Measurements from ENCODE around the gene SLC15A4.

Gene SLC15A4

DNA sequence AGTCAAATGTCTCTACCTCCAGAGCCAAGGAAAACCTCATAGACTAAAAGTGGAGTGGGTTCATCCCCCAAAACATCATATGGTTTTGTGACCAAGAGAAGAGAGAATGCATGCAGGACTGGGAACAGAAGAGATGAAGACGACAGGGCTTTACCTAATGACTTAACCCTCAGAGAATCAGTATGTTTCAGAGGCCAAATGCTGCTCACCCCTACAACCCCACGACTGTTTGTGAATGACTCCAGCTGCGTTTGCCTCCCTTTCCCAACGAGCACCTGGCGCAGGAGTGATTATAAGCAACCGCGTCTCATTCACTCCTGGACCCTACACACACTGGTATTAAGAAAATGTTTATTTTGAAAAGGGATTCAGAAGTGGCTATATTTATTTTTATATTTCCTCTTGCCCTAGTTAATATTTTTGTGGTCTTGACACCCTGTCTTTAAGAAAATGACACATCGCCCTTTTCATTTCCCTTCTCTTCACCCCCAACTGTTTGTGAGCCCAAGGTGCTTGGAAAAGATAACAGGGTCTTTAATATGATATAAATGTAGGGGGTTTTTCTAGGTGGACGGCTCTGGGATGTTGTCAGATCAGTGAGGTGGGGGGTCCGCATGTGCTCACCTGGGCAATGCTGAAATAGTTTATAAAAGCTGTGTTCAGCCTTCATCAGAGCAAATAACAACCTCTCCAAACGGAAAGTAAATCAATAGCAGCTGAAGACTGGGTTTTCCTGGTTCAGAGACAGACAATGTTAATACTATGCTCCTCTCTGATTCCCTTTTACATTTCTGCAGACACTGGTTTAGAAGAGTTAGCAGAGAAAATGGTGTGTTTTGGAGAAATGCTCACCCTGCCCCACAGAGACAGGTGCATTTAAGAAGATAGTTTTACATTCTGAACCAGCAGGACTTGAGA, 77.7 kb downstream of the SLC15A4 start:
- no peaks in the 10 kb centered on the region for H3K36me3 ChIP-seq (ENCODE audit: insufficient read depth, low read length)
- no peak overlapping the region for H3K9ac ChIP-seq (ENCODE audit: insufficient read length)
- no peak for DNase-seq (ENCODE audit: low read depth, low spot score)
- H3K9me3 ChIP-seq (ENCODE audit: low read depth, low read length), result no peaks in the 10 kb centered on the region
- H3K4me3 ChIP-seq, result no peak overlapping the region
- TF ChIP-seq FOXP2 (optimal IDR thresholded peaks at IDR 0.05; ENCODE audit: control extremely low read depth, extremely low read length, insufficient read depth), result no peak
- no peak for TF ChIP-seq EZH2 (IDR thresholded peaks at IDR 0.05)
- no peak for TF ChIP-seq POLR2AphosphoS5 (IDR thresholded peaks at IDR 0.05; ENCODE audit: borderline replicate concordance, low read depth, low read length)
- H3K27ac ChIP-seq, result no peak overlapping the region

DNA sequence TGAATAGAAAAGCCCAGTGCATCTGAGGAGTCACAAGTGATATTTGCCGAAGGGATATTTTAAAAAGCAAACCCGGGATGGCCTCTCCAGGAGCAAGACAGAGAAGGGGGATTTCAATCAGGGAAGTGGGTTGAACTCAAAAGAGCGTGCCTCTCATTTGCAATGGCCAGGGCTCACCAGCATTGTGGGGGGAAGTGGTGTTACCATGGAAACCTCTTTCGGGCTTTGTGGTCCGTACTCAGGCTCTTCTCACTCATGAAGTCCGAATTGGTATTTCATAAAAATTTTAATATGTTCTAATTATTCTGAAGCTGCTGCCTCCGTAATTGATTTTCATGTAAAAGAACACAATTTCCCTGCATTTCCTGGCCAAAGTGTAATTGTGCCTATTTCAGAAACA, 79.8 kb downstream of the SLC15A4 start:
- H3K4me3 ChIP-seq, result no peak overlapping the region
- no peak for DNase-seq (ENCODE audit: low read depth, low spot score)
- no peak overlapping the region for H3K27ac ChIP-seq
- TF ChIP-seq FOXP2 (optimal IDR thresholded peaks at IDR 0.05; ENCODE audit: control extremely low read depth, extremely low read length, insufficient read depth), result no peak
- no peak for TF ChIP-seq EZH2 (IDR thresholded peaks at IDR 0.05)
- no peak for TF ChIP-seq POLR2AphosphoS5 (IDR thresholded peaks at IDR 0.05; ENCODE audit: borderline replicate concordance, low read depth, low read length)
- H3K9me3 ChIP-seq (ENCODE audit: low read depth, low read length), result no peaks in the 10 kb centered on the region
- H3K9ac ChIP-seq (ENCODE audit: insufficient read length), result no peak overlapping the region
- no peaks in the 10 kb centered on the region for H3K36me3 ChIP-seq (ENCODE audit: insufficient read depth, low read length)
